K562 (cell line): ENCODE data around the gene DDAH2. TPM values are rescaled to one million over a fixed set of nuclear protein-coding genes. Genes with fewer than 3 reads are reported as not detected.

ENCODE experiments used
- CREB5 ChIP-seq: fragments of 250-450 bp; sonication (Bioruptor Pico); IDR thresholded peaks from 2 replicates; pipeline ENCODE4 v1.5.0; 2020; ENCODE audit warnings: mild to moderate bottlenecking
- E2F1 ChIP-seq: sonication (generic); formaldehyde crosslinking; IDR thresholded peaks from 2 replicates; pipeline ENCODE4 v1.8.1; 2023; ENCODE audit warnings: mild to moderate bottlenecking, missing genetic modification reagents, moderate library complexity
- ELF2 ChIP-seq: fragments of 250-450 bp; sonication (Bioruptor Pico); IDR thresholded peaks from 2 replicates; pipeline ENCODE4 v1.5.0; 2021; ENCODE audit warnings: mild to moderate bottlenecking
- GATA2 ChIP-seq: sonication (generic); formaldehyde crosslinking; IDR thresholded peaks from 2 replicates; pipeline ENCODE4 v1.4.0; 2020; ENCODE audit warnings: mild to moderate bottlenecking, missing genetic modification reagents
- KLF10 ChIP-seq: fragments of 250-450 bp; sonication (Bioruptor Pico); IDR thresholded peaks from 2 replicates; pipeline ENCODE4 v1.6.1; 2021; ENCODE audit warnings: matching md5 sums
- MBD1 ChIP-seq: fragments of 250-450 bp; sonication (Bioruptor Pico); IDR thresholded peaks from 2 replicates; pipeline ENCODE4 v1.8.0; 2022; ENCODE audit warnings: inconsistent platforms
- PRMT5 ChIP-seq: sonication (generic); formaldehyde crosslinking; IDR thresholded peaks from 2 replicates; pipeline ENCODE4 v1.5.0; 2020; ENCODE audit warnings: missing genetic modification reagents
- SMARCB1 ChIP-seq: IDR thresholded peaks from 2 replicates; pipeline ENCODE4 v1.6.1; 2011; ENCODE audit warnings: improper control_type of control experiment, low read depth; ENCODE audit not compliant: insufficient read length
- TGIF2 ChIP-seq: sonication (generic); formaldehyde crosslinking; IDR thresholded peaks from 2 replicates; pipeline ENCODE4 v1.8.1; 2022; ENCODE audit warnings: mild to moderate bottlenecking, missing genetic modification reagents, moderate library complexity
- THRB ChIP-seq: fragments of 450-650 bp; formaldehyde crosslinking; conservative IDR thresholded peaks from 2 replicates; pipeline ENCODE4 v1.4.0; 2022; ENCODE audit warnings: mild to moderate bottlenecking, missing genetic modification characterization
- ZNF354B ChIP-seq: fragments of 250-450 bp; sonication (Bioruptor Pico); IDR thresholded peaks from 2 replicates; pipeline ENCODE4 v1.4.0; 2020
- ZNF518B ChIP-seq: fragments of 250-450 bp; sonication (Bioruptor Pico); IDR thresholded peaks from 2 replicates; pipeline ENCODE4 v1.5.0; 2021; ENCODE audit warnings: mild to moderate bottlenecking, moderate library complexity
- ZNF609 ChIP-seq: sonication (generic); formaldehyde crosslinking; IDR thresholded peaks from 2 replicates; pipeline ENCODE4 v1.8.1; 2023; ENCODE audit warnings: missing genetic modification reagents, mild to moderate bottlenecking, borderline replicate concordance
- polyA plus RNA-seq, 8 experiments: library from polyadenylated mRNA; depleted of rRNA in 4 of 8; stranded (reverse) in 5 of 8; unstranded in 3 of 8; fragments of >200 nt; fragmentation: Nextera tagmentation in 2 of 8; fragmentation: Illumina TruSeq in 1 of 8; extraction: Ambion mirVana in 2 of 8; extraction: Trizol in 1 of 8; gene quantifications; 2 replicates each; pipeline versions ENCODE4 v1.2.1 to v1.2.3, GENCODE V29; 2011 to 2014; ENCODE audit warnings: inconsistent platforms in 1 of 8, missing spikeins in 1 of 8
- total RNA-seq, 7 experiments: library from RNA; depleted of rRNA in 6 of 7; stranded (reverse); fragments of >200 nt in 6 of 7; fragmentation: Illumina TruSeq in 2 of 7; extraction: Trizol in 2 of 7; gene quantifications; 2 replicates each; pipeline versions ENCODE4 v1.2.1 to v1.2.3, GENCODE V29; 2011 to 2021; ENCODE audit warnings: low replicate concordance in 1 of 7

DDAH2 gene
- total and polyA plus RNA-seq, 9 of the 15 experiments (the other 6 are each of a cell fraction or from before 2014, with no cell fraction given): 1.8 to 45.4 (median 21.4) TPM

- TF ChIP-seq ZNF609 (peak; percentile 86), THRB (0 out of 2 replicates have a peak, but pooled peaks have one; percentile 54), KLF10 (0 out of 2 replicates have a peak, but pooled peaks have one; percentile 46), CREB5 (CRISPR knock-in tag) (no peak), SMARCB1 (no peak), MBD1 (CRISPR knock-in tag) (no peak), ELF2 (CRISPR knock-in tag) (0 out of 2 replicates have a peak, but pooled peaks have one; percentile 41), PRMT5 (CRISPR knock-in tag) (no peak), TGIF2 (CRISPR knock-in tag) (no peak), ZNF354B (CRISPR knock-in tag) (no peak), GATA2 (CRISPR knock-in tag) (no peak), ZNF518B (CRISPR knock-in tag) (0 out of 2 replicates have a peak, but pooled peaks have one; percentile 12), E2F1 (peak; percentile 70; the same call in 1 of the 2 replicates)
Observed at GRCh38 chr6:31734247-31734820, 5.2 kb upstream of the DDAH2 start (continued).
